Neural progenitor cell (in vitro differentiated cells): Measurements from ENCODE around the gene SERINC5.

Source experiments
- EZH2 ChIP-seq: fragments of 200-600 bp; sonication (generic); IDR thresholded peaks from 2 replicates; pipeline ENCODE4 v1.6.1; 2017; ENCODE audit warnings: antibody characterized with exemption, mild to moderate bottlenecking, moderate library complexity
- TF ChIP-seq, protein P1 (sequence below): fragments of 200-600 bp; sonication (generic); IDR thresholded peaks from 2 replicates; pipeline ENCODE4 v1.5.1; 2017; ENCODE audit warnings: antibody characterized with exemption, mild to moderate bottlenecking

DNA sequence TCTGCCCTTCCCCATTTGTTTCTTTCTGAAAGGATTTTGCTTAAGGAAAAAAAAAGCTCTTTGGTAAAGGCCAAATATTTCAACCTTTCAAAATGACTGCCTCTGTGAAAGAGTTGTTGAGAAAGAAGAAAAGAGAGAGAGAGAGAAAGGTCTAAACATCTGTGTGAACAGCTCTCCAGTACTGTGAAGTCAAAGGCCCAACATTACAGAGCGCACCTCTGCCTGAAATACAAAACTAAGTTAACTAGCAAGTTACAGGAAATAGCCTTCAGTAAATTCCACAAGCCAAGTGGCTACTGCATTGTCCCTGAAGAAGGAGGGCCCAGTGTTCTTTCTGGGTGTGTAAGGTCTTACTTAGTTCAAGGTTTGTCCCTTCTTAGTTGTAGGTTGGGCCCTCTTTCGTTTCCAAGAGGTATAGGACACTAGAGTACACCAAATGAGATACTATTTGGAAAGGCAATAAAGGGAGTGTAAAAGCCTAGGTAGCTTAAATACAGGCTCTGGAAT is 116.3 kb downstream of the SERINC5 start:
- TF ChIP-seq, protein P1, sequence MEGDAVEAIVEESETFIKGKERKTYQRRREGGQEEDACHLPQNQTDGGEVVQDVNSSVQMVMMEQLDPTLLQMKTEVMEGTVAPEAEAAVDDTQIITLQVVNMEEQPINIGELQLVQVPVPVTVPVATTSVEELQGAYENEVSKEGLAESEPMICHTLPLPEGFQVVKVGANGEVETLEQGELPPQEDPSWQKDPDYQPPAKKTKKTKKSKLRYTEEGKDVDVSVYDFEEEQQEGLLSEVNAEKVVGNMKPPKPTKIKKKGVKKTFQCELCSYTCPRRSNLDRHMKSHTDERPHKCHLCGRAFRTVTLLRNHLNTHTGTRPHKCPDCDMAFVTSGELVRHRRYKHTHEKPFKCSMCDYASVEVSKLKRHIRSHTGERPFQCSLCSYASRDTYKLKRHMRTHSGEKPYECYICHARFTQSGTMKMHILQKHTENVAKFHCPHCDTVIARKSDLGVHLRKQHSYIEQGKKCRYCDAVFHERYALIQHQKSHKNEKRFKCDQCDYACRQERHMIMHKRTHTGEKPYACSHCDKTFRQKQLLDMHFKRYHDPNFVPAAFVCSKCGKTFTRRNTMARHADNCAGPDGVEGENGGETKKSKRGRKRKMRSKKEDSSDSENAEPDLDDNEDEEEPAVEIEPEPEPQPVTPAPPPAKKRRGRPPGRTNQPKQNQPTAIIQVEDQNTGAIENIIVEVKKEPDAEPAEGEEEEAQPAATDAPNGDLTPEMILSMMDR, result no peak
- TF ChIP-seq EZH2, result no peak
